ENCODE data around the gene RALGPS1. TPM values are rescaled to one million over a fixed set of nuclear protein-coding genes. Genes with fewer than 3 reads are reported as not detected.
A peak's percentile ranks its signal among the peaks of the same experiment; 100 is the strongest.

RALGPS1 gene
- total RNA-seq, 4 donors from 2014 or later, result 2.2 to 10.3 (median 5.4) TPM

DNA sequence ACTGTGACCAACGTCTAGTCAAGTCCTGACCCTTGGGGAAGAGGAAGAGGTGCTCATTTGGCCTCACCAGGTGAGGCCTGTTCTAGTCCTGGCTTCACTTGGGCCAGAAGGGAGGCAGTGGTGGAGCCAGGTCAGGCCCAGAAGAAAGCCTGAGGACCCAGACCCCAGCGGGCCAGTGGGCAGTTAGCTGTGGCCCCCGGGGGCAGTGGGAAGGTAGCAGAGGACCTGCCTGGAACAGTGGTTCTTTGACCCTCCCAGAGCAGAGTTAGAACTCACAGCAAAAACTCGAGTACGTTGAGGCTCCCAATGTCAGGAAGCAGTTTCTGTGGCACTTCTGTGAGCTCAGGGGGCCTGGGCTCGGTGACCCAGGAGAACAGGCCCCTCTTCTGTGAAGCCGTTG lies 284.0 kb downstream of the RALGPS1 start:
- H3K27ac ChIP-seq, result peak overlapping the region in 2 of 4 donors; percentile 51 to 57
- H3K4me1 ChIP-seq, result peaks cover 29 to 41% of the 10 kb centered on the region in 2 donors
- no peak overlapping the region for H3K4me3 ChIP-seq
- no peaks in the 10 kb centered on the region for H3K9me3 ChIP-seq
- TF ChIP-seq, protein P1, sequence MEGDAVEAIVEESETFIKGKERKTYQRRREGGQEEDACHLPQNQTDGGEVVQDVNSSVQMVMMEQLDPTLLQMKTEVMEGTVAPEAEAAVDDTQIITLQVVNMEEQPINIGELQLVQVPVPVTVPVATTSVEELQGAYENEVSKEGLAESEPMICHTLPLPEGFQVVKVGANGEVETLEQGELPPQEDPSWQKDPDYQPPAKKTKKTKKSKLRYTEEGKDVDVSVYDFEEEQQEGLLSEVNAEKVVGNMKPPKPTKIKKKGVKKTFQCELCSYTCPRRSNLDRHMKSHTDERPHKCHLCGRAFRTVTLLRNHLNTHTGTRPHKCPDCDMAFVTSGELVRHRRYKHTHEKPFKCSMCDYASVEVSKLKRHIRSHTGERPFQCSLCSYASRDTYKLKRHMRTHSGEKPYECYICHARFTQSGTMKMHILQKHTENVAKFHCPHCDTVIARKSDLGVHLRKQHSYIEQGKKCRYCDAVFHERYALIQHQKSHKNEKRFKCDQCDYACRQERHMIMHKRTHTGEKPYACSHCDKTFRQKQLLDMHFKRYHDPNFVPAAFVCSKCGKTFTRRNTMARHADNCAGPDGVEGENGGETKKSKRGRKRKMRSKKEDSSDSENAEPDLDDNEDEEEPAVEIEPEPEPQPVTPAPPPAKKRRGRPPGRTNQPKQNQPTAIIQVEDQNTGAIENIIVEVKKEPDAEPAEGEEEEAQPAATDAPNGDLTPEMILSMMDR (IDR thresholded peaks at IDR 0.05 in 4 of 5, conservative IDR thresholded peaks at IDR 0.05 in 1 of 5), result no peak
- TF ChIP-seq POLR2A (IDR thresholded peaks at IDR 0.05), result no peak
- H3K36me3 ChIP-seq, result no peaks in the 10 kb centered on the region
- in situ Hi-C loops (cut with MboI; ENCODE audit: low sequenced_read_pairs in 4 of 4) (loop anchor here in 2 of 4 donors (5.0 kb wide), 1 partner anchor 256 kb away; no protein-coding TSS in a partner anchor), intact Hi-C loops (cut with DNase I; ENCODE audit: low total_unique reads) (loop anchor here (2.0 to 5.0 kb wide), 2 partner anchors 96 to 232 kb away; no protein-coding TSS in a partner anchor)
- no peaks in the 10 kb centered on the region for H3K27me3 ChIP-seq
- ATAC-seq (no peak), DNase-seq (no peak)

- Histone ChIP-seq H3K27ac (peak overlapping the region in 2 of 4 donors; percentile 7 to 51), H3K4me1 (peaks cover 29 to 41% of the 10 kb centered on the region in 2 donors), H3K36me3 (no peaks in the 10 kb centered on the region), H3K4me3 (no peak overlapping the region), H3K9me3 (no peaks in the 10 kb centered on the region), H3K27me3 (no peaks in the 10 kb centered on the region)
- in situ Hi-C loops (cut with MboI; ENCODE audit: low sequenced_read_pairs in 4 of 4) (loop anchor here in 2 of 4 donors (5.0 kb wide), 1 partner anchor 257 kb away; no protein-coding TSS in a partner anchor), intact Hi-C loops (cut with DNase I; ENCODE audit: low total_unique reads) (loop anchor here (1.0 to 5.0 kb wide), 3 partner anchors 97 to 259 kb away; no protein-coding TSS in a partner anchor)
- DNase-seq (peak; percentile 47 to 73), ATAC-seq (peak; percentile 69 to 75)
- no peak for TF ChIP-seq POLR2A (IDR thresholded peaks at IDR 0.05)
- TF ChIP-seq, protein P1 (IDR thresholded peaks at IDR 0.05 in 4 of 5, conservative IDR thresholded peaks at IDR 0.05 in 1 of 5), result peak; percentile 87 to 99 (median 94)
Observed at GRCh38 chr9:127199001-127199791, 284.6 kb downstream of the RALGPS1 start.

DNA sequence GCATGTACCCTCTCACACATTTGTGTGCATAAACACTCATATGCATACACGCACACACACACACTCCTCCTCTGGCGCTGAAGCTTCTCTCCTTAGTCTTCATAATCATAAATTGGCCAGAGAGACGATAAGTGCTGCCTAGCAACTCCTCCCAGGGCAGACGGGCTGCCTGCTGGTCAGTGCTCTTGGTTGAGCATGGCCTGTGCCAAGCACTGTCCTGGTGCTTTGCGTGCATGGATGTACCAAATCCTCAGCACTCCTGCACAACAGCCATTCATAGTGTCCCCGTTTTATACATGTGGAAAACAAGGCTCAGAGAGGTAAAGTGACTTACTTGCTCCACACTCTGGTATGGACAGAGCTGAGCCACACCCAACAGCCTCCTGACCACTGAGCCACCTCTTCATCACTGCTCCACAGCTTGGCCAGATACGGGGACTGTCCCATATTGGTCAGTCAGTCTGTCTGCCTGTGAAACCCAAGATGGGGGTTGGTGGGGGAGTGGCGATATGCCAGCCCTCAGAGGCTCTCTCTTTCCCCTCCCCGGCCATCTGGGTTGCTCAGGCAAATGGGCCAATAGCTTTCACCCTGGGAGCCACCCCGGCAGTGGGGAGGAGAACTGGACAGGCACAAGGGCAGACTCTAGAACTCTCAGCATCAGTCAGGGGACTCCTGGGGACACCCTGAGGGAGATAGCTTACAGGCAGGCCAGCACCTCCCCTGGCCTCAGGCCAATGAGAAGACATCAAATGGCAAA lies 285.7 kb downstream of the RALGPS1 start:
- no peak overlapping the region for H3K27ac ChIP-seq
- H3K36me3 ChIP-seq, result no peaks in the 10 kb centered on the region
- in situ Hi-C loops (cut with MboI; ENCODE audit: low sequenced_read_pairs in 4 of 4), result loop anchor here in 2 of 4 donors (5.0 kb wide), 2 partner anchors 258 to 263 kb away; no protein-coding TSS in a partner anchor
- H3K4me3 ChIP-seq, result no peak overlapping the region
- intact Hi-C loops (cut with DNase I; ENCODE audit: low total_unique reads), result no loop called here
- H3K9me3 ChIP-seq, result no peaks in the 10 kb centered on the region
- H3K4me1 ChIP-seq, result peaks cover 34 to 48% of the 10 kb centered on the region in 2 donors
- no peaks in the 10 kb centered on the region for H3K27me3 ChIP-seq
- ATAC-seq (no peak), DNase-seq (no peak)
- no peak for TF ChIP-seq POLR2A (IDR thresholded peaks at IDR 0.05)
- TF ChIP-seq, protein P1 (IDR thresholded peaks at IDR 0.05 in 4 of 5, conservative IDR thresholded peaks at IDR 0.05 in 1 of 5), result no peak

DNA sequence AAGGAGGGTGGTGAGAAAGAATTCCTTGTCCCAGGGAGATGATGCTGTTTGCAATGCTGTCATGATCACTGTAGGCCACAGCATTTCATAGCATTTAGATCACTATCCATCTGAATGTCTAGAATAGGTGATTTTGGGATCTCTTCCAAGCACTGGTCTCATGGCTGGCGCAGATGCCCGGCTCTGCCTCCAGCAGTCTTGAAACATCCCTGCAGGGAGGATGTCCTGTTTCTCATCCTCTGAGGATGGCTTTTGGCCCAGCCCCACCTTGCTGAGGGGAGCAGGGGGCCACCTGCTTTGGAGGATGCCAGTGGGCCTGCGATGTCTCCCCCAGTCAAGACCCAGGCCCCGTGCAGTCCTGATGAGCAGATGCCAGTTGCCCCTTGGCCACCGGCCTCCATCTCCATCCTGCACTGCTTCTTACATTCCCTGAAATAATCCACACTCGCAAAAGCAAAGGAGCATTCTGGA lies 286.5 kb downstream of the RALGPS1 start:
- DNase-seq (no peak), ATAC-seq (no peak)
- intact Hi-C loops (cut with DNase I; ENCODE audit: low total_unique reads), result no loop called here
- no peaks in the 10 kb centered on the region for H3K27me3 ChIP-seq
- H3K9me3 ChIP-seq, result no peaks in the 10 kb centered on the region
- TF ChIP-seq, protein P1 (IDR thresholded peaks at IDR 0.05 in 4 of 5, conservative IDR thresholded peaks at IDR 0.05 in 1 of 5), result no peak
- TF ChIP-seq POLR2A (IDR thresholded peaks at IDR 0.05), result no peak
- H3K36me3 ChIP-seq, result no peaks in the 10 kb centered on the region
- in situ Hi-C loops (cut with MboI; ENCODE audit: low sequenced_read_pairs in 4 of 4), result loop anchor here in 2 of 4 donors (5.0 kb wide), 2 partner anchors 259 to 264 kb away; no protein-coding TSS in a partner anchor
- H3K27ac ChIP-seq, result no peak overlapping the region
- no peak overlapping the region for H3K4me3 ChIP-seq
- peaks cover 40 to 46% of the 10 kb centered on the region in 2 donors for H3K4me1 ChIP-seq

Measured in gastrocnemius medialis (tissue), 4 donors.